Measurements from ENCODE around the gene OR2F2. TPM values are rescaled to one million over a fixed set of nuclear protein-coding genes. Genes with fewer than 3 reads are reported as not detected.

The OR2F2 gene
- total RNA-seq, 1 donor from 2014 or later, result not detected

GRCh38 chr7:143938379-143939243 lies 3.6 kb downstream of the OR2F2 start:
- H3K27ac ChIP-seq (replicated peaks), result no peak overlapping the region
- no peaks in the 10 kb centered on the region for H3K36me3 ChIP-seq
- no peak for DNase-seq
- H3K9me3 ChIP-seq (replicated peaks), result peaks cover 3% of the 10 kb centered on the region
- no peak for TF ChIP-seq CTCF (IDR thresholded peaks at IDR 0.05; ENCODE audit: borderline replicate concordance)
- no peak overlapping the region for H3K4me3 ChIP-seq
- H3K4me1 ChIP-seq, result no peaks in the 10 kb centered on the region
- H3K27me3 ChIP-seq (ENCODE audit: low read depth), result no peaks in the 10 kb centered on the region
- intact Hi-C loops (cut with micrococcal nuclease), result no loop called here

- Histone ChIP-seq H3K9me3 (replicated peaks) (no peaks in the 10 kb centered on the region), H3K27ac (replicated peaks) (no peak overlapping the region), H3K27me3 (ENCODE audit: low read depth) (no peaks in the 10 kb centered on the region), H3K4me1 (no peaks in the 10 kb centered on the region), H3K4me3 (no peak overlapping the region), H3K36me3 (no peaks in the 10 kb centered on the region)
- no peak for TF ChIP-seq CTCF (IDR thresholded peaks at IDR 0.05; ENCODE audit: borderline replicate concordance)
- no peak for DNase-seq
- intact Hi-C loops (cut with micrococcal nuclease), result no loop called here
These were observed 10.4 kb downstream of the OR2F2 start for GRCh38 chr7:143945423-143945822.

- H3K27ac ChIP-seq (replicated peaks), result no peak overlapping the region
- no peak for TF ChIP-seq CTCF (IDR thresholded peaks at IDR 0.05; ENCODE audit: borderline replicate concordance)
- no peak for DNase-seq
- H3K4me3 ChIP-seq, result no peak overlapping the region
- no peaks in the 10 kb centered on the region for H3K36me3 ChIP-seq
- H3K9me3 ChIP-seq (replicated peaks), result no peaks in the 10 kb centered on the region
- intact Hi-C loops (cut with micrococcal nuclease), result no loop called here
- no peaks in the 10 kb centered on the region for H3K4me1 ChIP-seq
- H3K27me3 ChIP-seq (ENCODE audit: low read depth), result no peaks in the 10 kb centered on the region
These were observed 12.1 kb downstream of the OR2F2 start for GRCh38 chr7:143947111-143947510.

GRCh38 chr7:143948733-143949132 lies 13.7 kb downstream of the OR2F2 start:
- Histone ChIP-seq H3K27ac (replicated peaks) (no peak overlapping the region), H3K9me3 (replicated peaks) (no peaks in the 10 kb centered on the region), H3K27me3 (ENCODE audit: low read depth) (peaks cover 3% of the 10 kb centered on the region), H3K4me1 (no peaks in the 10 kb centered on the region), H3K36me3 (no peaks in the 10 kb centered on the region), H3K4me3 (no peak overlapping the region)
- DNase-seq, result no peak
- TF ChIP-seq CTCF (IDR thresholded peaks at IDR 0.05; ENCODE audit: borderline replicate concordance), result no peak
- intact Hi-C loops (cut with micrococcal nuclease), result no loop called here

GRCh38 chr7:143953421-143953820 lies 18.4 kb downstream of the OR2F2 start:
- Histone ChIP-seq H3K27ac (replicated peaks) (no peak overlapping the region), H3K36me3 (no peaks in the 10 kb centered on the region), H3K9me3 (replicated peaks) (no peaks in the 10 kb centered on the region), H3K27me3 (ENCODE audit: low read depth) (peaks cover 11% of the 10 kb centered on the region), H3K4me1 (no peaks in the 10 kb centered on the region), H3K4me3 (no peak overlapping the region)
- DNase-seq, result no peak
- intact Hi-C loops (cut with micrococcal nuclease), result no loop called here
- TF ChIP-seq CTCF (IDR thresholded peaks at IDR 0.05; ENCODE audit: borderline replicate concordance), result no peak

All from left ventricle myocardium inferior (tissue), 1 donor.